ENCODE results near the gene HCFC1R1.

DNA sequence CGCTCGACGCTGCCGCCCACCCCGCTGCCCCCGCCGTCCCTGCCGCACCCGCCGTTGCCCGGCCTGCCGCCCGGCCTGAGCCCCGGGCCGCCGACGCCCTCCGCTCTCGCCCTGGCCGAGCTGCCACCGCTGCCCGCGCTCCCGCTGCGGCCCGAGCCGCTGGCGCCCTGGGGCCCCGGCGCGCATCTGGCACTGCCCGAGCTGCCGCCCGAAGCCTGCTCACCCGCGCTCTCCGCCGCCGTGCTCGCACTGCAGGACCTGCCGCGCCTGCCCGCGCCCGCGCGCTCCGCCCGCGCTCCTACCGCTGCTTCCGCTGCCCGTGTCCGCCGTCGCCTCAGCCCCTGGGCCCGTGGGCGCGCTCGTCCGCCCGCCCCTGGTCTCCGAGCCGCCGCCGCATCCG lies 19.4 kb downstream of the HCFC1R1 start:
- TF ChIP-seq, protein P1, sequence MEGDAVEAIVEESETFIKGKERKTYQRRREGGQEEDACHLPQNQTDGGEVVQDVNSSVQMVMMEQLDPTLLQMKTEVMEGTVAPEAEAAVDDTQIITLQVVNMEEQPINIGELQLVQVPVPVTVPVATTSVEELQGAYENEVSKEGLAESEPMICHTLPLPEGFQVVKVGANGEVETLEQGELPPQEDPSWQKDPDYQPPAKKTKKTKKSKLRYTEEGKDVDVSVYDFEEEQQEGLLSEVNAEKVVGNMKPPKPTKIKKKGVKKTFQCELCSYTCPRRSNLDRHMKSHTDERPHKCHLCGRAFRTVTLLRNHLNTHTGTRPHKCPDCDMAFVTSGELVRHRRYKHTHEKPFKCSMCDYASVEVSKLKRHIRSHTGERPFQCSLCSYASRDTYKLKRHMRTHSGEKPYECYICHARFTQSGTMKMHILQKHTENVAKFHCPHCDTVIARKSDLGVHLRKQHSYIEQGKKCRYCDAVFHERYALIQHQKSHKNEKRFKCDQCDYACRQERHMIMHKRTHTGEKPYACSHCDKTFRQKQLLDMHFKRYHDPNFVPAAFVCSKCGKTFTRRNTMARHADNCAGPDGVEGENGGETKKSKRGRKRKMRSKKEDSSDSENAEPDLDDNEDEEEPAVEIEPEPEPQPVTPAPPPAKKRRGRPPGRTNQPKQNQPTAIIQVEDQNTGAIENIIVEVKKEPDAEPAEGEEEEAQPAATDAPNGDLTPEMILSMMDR (IDR thresholded peaks at IDR 0.05; ENCODE audit: low read depth, low read length): no peak
- no peak for TF ChIP-seq POLR2A (IDR thresholded peaks at IDR 0.05; ENCODE audit: extremely low read depth, insufficient read length)

Measured in NB4 (cell line).